ENCODE measurements around the gene CDC14B. TPM values are rescaled to one million over a fixed set of nuclear protein-coding genes. Genes with fewer than 3 reads are reported as not detected.

Gene CDC14B
- total RNA-seq, 4 donors from 2014 or later, result 4.9 to 11.2 (median 8.9) TPM

GRCh38 chr9:96581786-96582185 lies 37.9 kb downstream of the CDC14B start:
- no peak for DNase-seq (ENCODE audit: low spot score in 2 of 2)
- H3K27ac ChIP-seq, result no peak overlapping the region

DNA sequence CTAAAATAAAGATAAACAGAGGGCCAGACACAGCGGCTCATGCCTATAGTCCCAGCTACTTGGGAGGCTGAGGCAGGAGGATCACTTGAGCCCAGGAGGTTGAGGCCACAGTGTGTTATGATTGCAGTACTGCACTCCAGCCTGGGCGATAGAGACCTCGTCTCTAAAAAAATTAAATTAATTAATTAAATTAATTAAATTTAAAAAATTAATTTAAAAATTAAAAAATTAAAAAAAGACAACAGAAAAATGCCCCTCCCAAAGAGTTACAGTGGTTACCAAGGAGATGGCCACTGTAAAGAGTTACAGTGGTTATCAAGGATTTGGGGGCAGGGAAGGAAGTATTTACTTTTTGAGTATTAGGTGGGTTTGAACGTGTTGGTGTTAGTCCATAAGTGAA lies 38.3 kb downstream of the CDC14B start:
- Histone ChIP-seq H3K27me3 (no peaks in the 10 kb centered on the region), H3K4me3 (no peak overlapping the region), H3K27ac (no peak overlapping the region), H3K9me3 (no peaks in the 10 kb centered on the region), H3K4me1 (no peaks in the 10 kb centered on the region), H3K36me3 (no peaks in the 10 kb centered on the region)
- DNase-seq (ENCODE audit: low spot score in 2 of 2), result no peak
- TF ChIP-seq, protein P1, sequence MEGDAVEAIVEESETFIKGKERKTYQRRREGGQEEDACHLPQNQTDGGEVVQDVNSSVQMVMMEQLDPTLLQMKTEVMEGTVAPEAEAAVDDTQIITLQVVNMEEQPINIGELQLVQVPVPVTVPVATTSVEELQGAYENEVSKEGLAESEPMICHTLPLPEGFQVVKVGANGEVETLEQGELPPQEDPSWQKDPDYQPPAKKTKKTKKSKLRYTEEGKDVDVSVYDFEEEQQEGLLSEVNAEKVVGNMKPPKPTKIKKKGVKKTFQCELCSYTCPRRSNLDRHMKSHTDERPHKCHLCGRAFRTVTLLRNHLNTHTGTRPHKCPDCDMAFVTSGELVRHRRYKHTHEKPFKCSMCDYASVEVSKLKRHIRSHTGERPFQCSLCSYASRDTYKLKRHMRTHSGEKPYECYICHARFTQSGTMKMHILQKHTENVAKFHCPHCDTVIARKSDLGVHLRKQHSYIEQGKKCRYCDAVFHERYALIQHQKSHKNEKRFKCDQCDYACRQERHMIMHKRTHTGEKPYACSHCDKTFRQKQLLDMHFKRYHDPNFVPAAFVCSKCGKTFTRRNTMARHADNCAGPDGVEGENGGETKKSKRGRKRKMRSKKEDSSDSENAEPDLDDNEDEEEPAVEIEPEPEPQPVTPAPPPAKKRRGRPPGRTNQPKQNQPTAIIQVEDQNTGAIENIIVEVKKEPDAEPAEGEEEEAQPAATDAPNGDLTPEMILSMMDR (IDR thresholded peaks at IDR 0.05), result no peak
- TF ChIP-seq POLR2A (IDR thresholded peaks at IDR 0.05) (no peak), EP300 (IDR thresholded peaks at IDR 0.05) (no peak), POLR2AphosphoS5 (IDR thresholded peaks at IDR 0.05) (no peak)
- WGBS, result 93% methylated on average over 4 of the region's 4 CpGs

More at GRCh38 chr9:96581786-96582185, 37.9 kb downstream of the CDC14B start:
- WGBS, result 81% methylated on average over 6 of the region's 6 CpGs
- Histone ChIP-seq H3K4me1 (no peaks in the 10 kb centered on the region), H3K27me3 (no peaks in the 10 kb centered on the region), H3K36me3 (no peaks in the 10 kb centered on the region), H3K4me3 (no peak overlapping the region), H3K9me3 (no peaks in the 10 kb centered on the region)
- TF ChIP-seq POLR2AphosphoS5 (IDR thresholded peaks at IDR 0.05), result no peak
- TF ChIP-seq POLR2A (IDR thresholded peaks at IDR 0.05), result no peak
- no peak for TF ChIP-seq EP300 (IDR thresholded peaks at IDR 0.05)
- TF ChIP-seq, protein P1 (IDR thresholded peaks at IDR 0.05), result no peak

GRCh38 chr9:96574931-96575351 lies 44.7 kb downstream of the CDC14B start:
- no peaks in the 10 kb centered on the region for H3K36me3 ChIP-seq
- no peaks in the 10 kb centered on the region for H3K27me3 ChIP-seq
- no peak for TF ChIP-seq EP300 (IDR thresholded peaks at IDR 0.05)
- TF ChIP-seq POLR2A (IDR thresholded peaks at IDR 0.05), result no peak
- TF ChIP-seq POLR2AphosphoS5 (IDR thresholded peaks at IDR 0.05), result no peak
- TF ChIP-seq, protein P1 (IDR thresholded peaks at IDR 0.05), result no peak
- 73% methylated on average over 8 of the region's 8 CpGs for WGBS
- H3K4me3 ChIP-seq, result no peak overlapping the region
- no peaks in the 10 kb centered on the region for H3K9me3 ChIP-seq
- H3K4me1 ChIP-seq, result no peaks in the 10 kb centered on the region
- no peak for DNase-seq (ENCODE audit: low spot score in 2 of 2)
- H3K27ac ChIP-seq, result no peak overlapping the region

GRCh38 chr9:96574455-96574854 lies 45.2 kb downstream of the CDC14B start:
- H3K27me3 ChIP-seq, result no peaks in the 10 kb centered on the region
- no peak overlapping the region for H3K4me3 ChIP-seq
- 84% methylated on average over 4 of the region's 4 CpGs for WGBS
- TF ChIP-seq POLR2A (IDR thresholded peaks at IDR 0.05) (no peak), POLR2AphosphoS5 (IDR thresholded peaks at IDR 0.05) (no peak), EP300 (IDR thresholded peaks at IDR 0.05) (no peak)
- TF ChIP-seq, protein P1 (IDR thresholded peaks at IDR 0.05), result no peak
- no peaks in the 10 kb centered on the region for H3K4me1 ChIP-seq
- DNase-seq (ENCODE audit: low spot score in 2 of 2), result no peak
- H3K9me3 ChIP-seq, result no peaks in the 10 kb centered on the region
- no peak overlapping the region for H3K27ac ChIP-seq
- H3K36me3 ChIP-seq, result no peaks in the 10 kb centered on the region

- TF ChIP-seq, protein P1 (IDR thresholded peaks at IDR 0.05), result no peak
- TF ChIP-seq POLR2A (IDR thresholded peaks at IDR 0.05) (peak in 1 of 2 donors; percentile 16), EP300 (IDR thresholded peaks at IDR 0.05) (no peak), POLR2AphosphoS5 (IDR thresholded peaks at IDR 0.05) (no peak)
- H3K9me3 ChIP-seq, result no peaks in the 10 kb centered on the region
- WGBS, result 10% methylated on average over 7 of the region's 20 CpGs
- H3K36me3 ChIP-seq, result no peaks in the 10 kb centered on the region
- peak in 1 of 2 donors; percentile 68 for DNase-seq (ENCODE audit: low spot score in 2 of 2)
- H3K4me3 ChIP-seq, result peak overlapping the region; percentile 73
- H3K4me1 ChIP-seq, result peaks cover 28% of the 10 kb centered on the region
- no peaks in the 10 kb centered on the region for H3K27me3 ChIP-seq
- peak overlapping the region; percentile 92 for H3K27ac ChIP-seq
Measured at GRCh38 chr9:96567203-96567700, 52.4 kb downstream of the CDC14B start.
